DND-41 (cell line): ENCODE measurements around the gene TBATA.

ENCODE experiments used
- CTCF ChIP-seq: IDR thresholded peaks from 2 replicates; pipeline ENCODE4 v1.5.1; 2012; ENCODE audit warnings: borderline replicate concordance, low read length, moderate library complexity, mild to moderate bottlenecking; ENCODE audit not compliant: poor library complexity, severe bottlenecking; ENCODE audit errors: extremely low read depth
- EZH2 ChIP-seq: IDR thresholded peaks from 3 replicates; pipeline ENCODE4 v1.6.1; 2012; ENCODE audit warnings: borderline replicate concordance, low read depth, mild to moderate bottlenecking, moderate library complexity, low read length, inconsistent platforms; ENCODE audit not compliant: severe bottlenecking

- TF ChIP-seq CTCF = no peak
- no peak for TF ChIP-seq EZH2
Observed at GRCh38 chr10:70769121-70769520, 16.1 kb downstream of the TBATA start.
